Activated T-helper 1 cell treated with Interleukin-2 at 50 U/mL for 16 hours (primary cell): ENCODE results near the gene ESR1.

Experiments used
- DNase-seq: peaks from one replicate; pipeline ENCODE4 v3.0.0-alpha.2; 2020; ENCODE audit warnings: low read depth

Gene ESR1

DNA sequence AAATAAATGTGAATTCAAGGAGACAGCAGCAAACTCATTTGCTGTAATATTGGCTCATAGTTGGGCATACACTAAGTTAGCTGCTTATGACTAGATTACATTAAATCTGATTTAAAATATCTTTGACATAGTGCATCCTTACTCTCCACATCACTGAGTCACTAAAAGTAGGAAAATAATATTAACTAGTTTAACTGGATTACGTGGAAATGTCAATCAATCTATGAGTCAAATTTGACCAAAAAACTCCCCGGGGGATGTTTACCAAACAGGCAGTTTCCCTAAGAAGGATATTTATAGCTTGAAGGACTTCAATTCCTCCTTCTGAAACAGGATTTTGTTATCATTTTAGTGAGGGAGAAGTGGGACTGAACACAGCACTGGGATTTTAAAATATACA, 366.5 kb downstream of the ESR1 start:
- DNase-seq, result no peak

GRCh38 chr6:152176268-152176667, 368.8 kb downstream of the ESR1 start:
- DNase-seq, result no peak
